ENCODE results near the gene CAP2. TPM values are rescaled to one million over a fixed set of nuclear protein-coding genes. Genes with fewer than 3 reads are reported as not detected.
"Not testable (repeated sequence)": the region's sequence is repeated elsewhere in the genome, so short reads cannot be mapped to it uniquely, and the experiment has no call there.

CAP2 gene
- total RNA-seq, 2 experiments from 2014 or later = not detected

DNA sequence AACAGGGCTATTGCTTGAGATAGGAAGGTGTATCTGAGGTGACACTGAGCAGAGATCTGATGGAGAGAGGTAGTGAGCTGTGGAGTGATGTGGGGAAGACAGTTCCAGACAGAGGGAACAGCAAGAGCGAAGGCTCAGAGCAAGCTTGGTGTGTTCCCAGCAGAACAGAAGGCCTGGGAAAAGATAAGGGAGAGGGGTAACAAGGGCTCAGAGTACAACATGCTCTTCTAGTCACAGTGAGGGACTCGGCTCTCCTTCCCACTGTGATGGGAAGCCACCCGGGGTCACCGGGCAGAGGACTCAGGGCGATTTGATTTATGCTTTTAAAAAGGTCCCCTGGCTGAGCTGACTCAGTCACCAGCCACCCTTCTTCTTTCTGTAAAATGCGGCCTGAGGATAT lies 33.7 kb downstream of the CAP2 start:
- no peak for DNase-seq
- intact Hi-C loops (cut with micrococcal nuclease) = no loop called here
- ChIA-PET CTCF (no interaction called here), POLR2A (no interaction called here)
- H3K9me3 Mint-ChIP-seq = no peaks in the 10 kb centered on the region
- H3K4me3 Mint-ChIP-seq = no peak overlapping the region
- TF ChIP-seq, protein P1, sequence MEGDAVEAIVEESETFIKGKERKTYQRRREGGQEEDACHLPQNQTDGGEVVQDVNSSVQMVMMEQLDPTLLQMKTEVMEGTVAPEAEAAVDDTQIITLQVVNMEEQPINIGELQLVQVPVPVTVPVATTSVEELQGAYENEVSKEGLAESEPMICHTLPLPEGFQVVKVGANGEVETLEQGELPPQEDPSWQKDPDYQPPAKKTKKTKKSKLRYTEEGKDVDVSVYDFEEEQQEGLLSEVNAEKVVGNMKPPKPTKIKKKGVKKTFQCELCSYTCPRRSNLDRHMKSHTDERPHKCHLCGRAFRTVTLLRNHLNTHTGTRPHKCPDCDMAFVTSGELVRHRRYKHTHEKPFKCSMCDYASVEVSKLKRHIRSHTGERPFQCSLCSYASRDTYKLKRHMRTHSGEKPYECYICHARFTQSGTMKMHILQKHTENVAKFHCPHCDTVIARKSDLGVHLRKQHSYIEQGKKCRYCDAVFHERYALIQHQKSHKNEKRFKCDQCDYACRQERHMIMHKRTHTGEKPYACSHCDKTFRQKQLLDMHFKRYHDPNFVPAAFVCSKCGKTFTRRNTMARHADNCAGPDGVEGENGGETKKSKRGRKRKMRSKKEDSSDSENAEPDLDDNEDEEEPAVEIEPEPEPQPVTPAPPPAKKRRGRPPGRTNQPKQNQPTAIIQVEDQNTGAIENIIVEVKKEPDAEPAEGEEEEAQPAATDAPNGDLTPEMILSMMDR (IDR thresholded peaks at IDR 0.05) = no peak
- H3K27ac Mint-ChIP-seq = no peak overlapping the region
- peaks cover 2% of the 10 kb centered on the region for H3K27me3 Mint-ChIP-seq
- H3K36me3 Mint-ChIP-seq (ENCODE audit: low read depth) = no peaks in the 10 kb centered on the region
- no peak for ATAC-seq
- H3K4me1 Mint-ChIP-seq (ENCODE audit: low read depth) = no peaks in the 10 kb centered on the region

DNA sequence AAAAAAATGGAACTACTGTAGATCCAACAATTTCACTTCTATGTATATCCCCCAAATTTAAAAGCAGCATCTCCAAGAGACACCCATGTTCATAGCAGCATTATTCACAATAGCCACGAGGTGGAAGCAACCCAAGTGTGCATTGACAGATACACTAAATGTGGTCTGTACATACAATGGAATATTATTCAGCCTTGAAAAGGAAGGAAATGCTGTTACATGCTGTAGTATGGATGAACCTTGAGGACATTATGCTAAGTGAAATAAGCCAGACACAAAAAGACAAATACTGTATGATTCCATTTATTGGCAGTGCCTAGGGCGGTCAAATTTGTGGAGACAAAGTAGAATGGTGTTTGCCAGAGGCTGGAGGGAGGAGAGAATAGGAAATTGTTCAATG lies 34.2 kb downstream of the CAP2 start:
- H3K27ac Mint-ChIP-seq = no peak overlapping the region
- TF ChIP-seq, protein P1 (IDR thresholded peaks at IDR 0.05) = no peak
- H3K36me3 Mint-ChIP-seq (ENCODE audit: low read depth) = no peaks in the 10 kb centered on the region
- H3K4me3 Mint-ChIP-seq = no peak overlapping the region
- ChIA-PET POLR2A (no interaction called here), CTCF (no interaction called here)
- no peak for DNase-seq
- H3K9me3 Mint-ChIP-seq = no peaks in the 10 kb centered on the region
- intact Hi-C loops (cut with micrococcal nuclease) = no loop called here
- peaks cover 2% of the 10 kb centered on the region for H3K27me3 Mint-ChIP-seq
- no peak for ATAC-seq
- H3K4me1 Mint-ChIP-seq (ENCODE audit: low read depth) = no peaks in the 10 kb centered on the region

DNA sequence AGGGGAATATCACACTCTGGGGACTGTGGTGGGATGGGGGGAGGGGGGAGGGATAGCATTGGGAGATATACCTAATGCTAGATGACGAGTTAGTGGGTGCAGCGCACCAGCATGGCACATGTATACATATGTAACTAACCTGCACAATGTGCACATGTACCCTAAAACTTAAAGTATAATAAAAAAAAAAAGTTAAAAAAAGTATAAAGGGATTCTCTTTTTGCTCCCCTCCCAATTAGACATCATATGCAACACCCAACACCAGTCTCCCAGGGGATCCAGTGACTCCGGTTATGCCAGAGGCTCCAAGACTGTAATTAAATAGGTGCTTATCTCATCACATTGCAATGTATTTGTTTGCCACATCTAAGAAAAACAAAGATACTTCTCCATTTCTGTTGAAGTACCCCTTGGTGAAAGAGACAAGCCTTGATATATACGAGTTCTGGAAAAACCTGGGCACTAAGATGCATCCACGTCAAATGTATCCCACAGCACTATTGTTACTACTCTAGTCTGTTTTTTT lies 35.3 kb downstream of the CAP2 start:
- DNase-seq; POLR2A ChIA-PET; H3K36me3 Mint-ChIP-seq (ENCODE audit: low read depth); CTCF ChIA-PET; H3K4me1 Mint-ChIP-seq (ENCODE audit: low read depth); H3K4me3 Mint-ChIP-seq; intact Hi-C loops (cut with micrococcal nuclease); H3K27ac Mint-ChIP-seq; H3K27me3 Mint-ChIP-seq; H3K9me3 Mint-ChIP-seq; ATAC-seq: not testable (repeated sequence)

DNA sequence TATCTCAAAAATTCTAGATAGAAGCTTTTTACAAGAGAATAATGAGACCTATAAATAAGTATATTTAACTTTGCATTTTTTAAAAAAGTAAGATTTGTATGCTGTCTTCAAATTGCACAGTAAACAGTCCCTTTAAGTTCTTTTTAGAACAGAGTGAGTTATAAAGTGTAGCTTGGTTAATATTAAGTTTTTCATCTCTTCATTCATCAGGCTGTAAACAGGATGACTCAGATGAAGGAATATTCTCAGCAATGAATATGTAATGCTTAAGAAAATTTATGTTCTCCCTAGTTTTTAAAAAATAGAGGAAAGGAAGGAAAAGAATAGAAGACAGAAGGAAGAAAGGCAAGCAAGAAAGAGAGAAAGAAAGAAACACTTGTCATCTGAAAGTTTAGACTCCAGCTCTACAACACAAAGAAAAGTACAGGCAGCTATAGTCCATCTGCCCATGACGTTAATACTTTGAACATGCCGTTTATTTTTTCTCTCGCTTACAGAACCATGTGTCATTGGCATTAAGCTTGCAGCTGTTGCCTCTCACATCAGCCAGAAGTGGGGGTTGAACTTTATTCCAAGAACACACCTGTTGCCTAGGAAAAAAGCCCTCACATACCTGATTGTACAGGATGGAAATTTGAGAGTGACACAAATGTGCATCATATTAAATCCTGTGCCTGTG lies 36.1 kb downstream of the CAP2 start:
- no peak for DNase-seq
- ChIA-PET CTCF (no interaction called here), POLR2A (no interaction called here)
- intact Hi-C loops (cut with micrococcal nuclease) = no loop called here
- no peaks in the 10 kb centered on the region for H3K9me3 Mint-ChIP-seq
- H3K27me3 Mint-ChIP-seq = peaks cover 5% of the 10 kb centered on the region
- no peaks in the 10 kb centered on the region for H3K36me3 Mint-ChIP-seq (ENCODE audit: low read depth)
- H3K4me3 Mint-ChIP-seq = no peak overlapping the region
- TF ChIP-seq, protein P1 (IDR thresholded peaks at IDR 0.05) = no peak
- no peak overlapping the region for H3K27ac Mint-ChIP-seq
- H3K4me1 Mint-ChIP-seq (ENCODE audit: low read depth) = no peaks in the 10 kb centered on the region
- ATAC-seq = no peak

DNA sequence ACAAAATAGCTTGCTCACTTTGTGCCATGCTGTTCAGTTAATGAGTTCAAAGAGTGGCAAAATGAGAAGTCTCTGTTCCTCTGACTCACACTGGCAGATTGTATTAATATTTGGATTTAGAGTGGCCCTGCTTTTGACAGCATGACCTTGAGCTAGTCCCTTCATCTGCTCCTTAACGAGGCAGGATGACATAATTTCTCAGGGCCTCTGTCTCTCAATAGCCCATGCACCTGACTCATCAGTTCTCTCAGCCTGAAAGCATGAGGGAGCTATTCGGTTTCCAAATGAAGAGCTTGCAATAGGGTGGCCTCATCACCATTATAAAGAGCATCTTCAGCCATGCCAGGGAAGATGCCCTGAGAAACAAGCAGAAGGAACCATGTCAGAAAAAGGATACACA lies 38.2 kb downstream of the CAP2 start:
- TF ChIP-seq, protein P1 (IDR thresholded peaks at IDR 0.05) = no peak
- ATAC-seq (no peak), DNase-seq (no peak)
- intact Hi-C loops (cut with micrococcal nuclease) = no loop called here
- Mint-ChIP-seq H3K27me3 (peaks cover 5% of the 10 kb centered on the region), H3K9me3 (no peaks in the 10 kb centered on the region), H3K36me3 (ENCODE audit: low read depth) (no peaks in the 10 kb centered on the region), H3K4me1 (ENCODE audit: low read depth) (no peaks in the 10 kb centered on the region), H3K4me3 (no peak overlapping the region), H3K27ac (no peak overlapping the region)
- ChIA-PET CTCF (no interaction called here), POLR2A (no interaction called here)
